Subcutaneous adipose tissue (tissue), 4 donors: ENCODE results near the gene ZBTB4. TPM values are rescaled to one million over a fixed set of nuclear protein-coding genes. Genes with fewer than 3 reads are reported as not detected.

Experiments used
- total RNA-seq, 4 donors: library from RNA; depleted of rRNA; stranded (reverse); fragments of >200 nt; gene quantifications; one replicate each; pipeline ENCODE4 v1.1.0, GENCODE V29; 2016
- TF ChIP-seq, protein P1 (sequence below): fragments of 450-650 bp; IDR thresholded peaks from one replicate; pipeline ENCODE4 v1.5.1; 2016; ENCODE audit warnings: low read depth, mild to moderate bottlenecking, control low read depth, antibody characterized with exemption, moderate library complexity

Gene ZBTB4
- total RNA-seq, 4 donors from 2014 or later = 34.2 to 58.0 (median 39.3) TPM

GRCh38 chr17:7417056-7417655 lies 62.3 kb downstream of the ZBTB4 start:
- TF ChIP-seq, protein P1, sequence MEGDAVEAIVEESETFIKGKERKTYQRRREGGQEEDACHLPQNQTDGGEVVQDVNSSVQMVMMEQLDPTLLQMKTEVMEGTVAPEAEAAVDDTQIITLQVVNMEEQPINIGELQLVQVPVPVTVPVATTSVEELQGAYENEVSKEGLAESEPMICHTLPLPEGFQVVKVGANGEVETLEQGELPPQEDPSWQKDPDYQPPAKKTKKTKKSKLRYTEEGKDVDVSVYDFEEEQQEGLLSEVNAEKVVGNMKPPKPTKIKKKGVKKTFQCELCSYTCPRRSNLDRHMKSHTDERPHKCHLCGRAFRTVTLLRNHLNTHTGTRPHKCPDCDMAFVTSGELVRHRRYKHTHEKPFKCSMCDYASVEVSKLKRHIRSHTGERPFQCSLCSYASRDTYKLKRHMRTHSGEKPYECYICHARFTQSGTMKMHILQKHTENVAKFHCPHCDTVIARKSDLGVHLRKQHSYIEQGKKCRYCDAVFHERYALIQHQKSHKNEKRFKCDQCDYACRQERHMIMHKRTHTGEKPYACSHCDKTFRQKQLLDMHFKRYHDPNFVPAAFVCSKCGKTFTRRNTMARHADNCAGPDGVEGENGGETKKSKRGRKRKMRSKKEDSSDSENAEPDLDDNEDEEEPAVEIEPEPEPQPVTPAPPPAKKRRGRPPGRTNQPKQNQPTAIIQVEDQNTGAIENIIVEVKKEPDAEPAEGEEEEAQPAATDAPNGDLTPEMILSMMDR = no peak

DNA sequence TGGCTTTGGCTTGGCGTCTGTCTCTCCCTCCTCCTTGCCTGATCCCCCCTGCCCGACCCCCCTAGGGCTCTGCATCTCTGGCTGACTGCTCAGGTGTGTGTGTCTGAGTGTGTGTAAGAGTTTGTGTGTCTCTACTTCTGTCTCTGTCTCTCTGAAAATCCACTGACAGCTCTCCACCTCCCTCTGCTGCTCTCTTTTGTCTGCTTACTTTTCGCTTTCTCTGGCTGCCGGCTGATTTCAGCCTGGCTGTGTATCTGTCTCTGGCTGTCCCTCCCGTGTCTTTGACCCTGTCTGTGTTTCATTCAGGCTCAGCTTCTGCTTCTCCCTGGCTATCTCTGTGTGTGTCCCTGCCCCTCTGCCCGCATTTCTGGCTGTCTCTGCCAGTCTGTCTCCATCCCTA lies 63.1 kb downstream of the ZBTB4 start:
- TF ChIP-seq, protein P1 = no peak

GRCh38 chr17:7415784-7416183 lies 63.6 kb downstream of the ZBTB4 start:
- TF ChIP-seq, protein P1 = no peak

DNA sequence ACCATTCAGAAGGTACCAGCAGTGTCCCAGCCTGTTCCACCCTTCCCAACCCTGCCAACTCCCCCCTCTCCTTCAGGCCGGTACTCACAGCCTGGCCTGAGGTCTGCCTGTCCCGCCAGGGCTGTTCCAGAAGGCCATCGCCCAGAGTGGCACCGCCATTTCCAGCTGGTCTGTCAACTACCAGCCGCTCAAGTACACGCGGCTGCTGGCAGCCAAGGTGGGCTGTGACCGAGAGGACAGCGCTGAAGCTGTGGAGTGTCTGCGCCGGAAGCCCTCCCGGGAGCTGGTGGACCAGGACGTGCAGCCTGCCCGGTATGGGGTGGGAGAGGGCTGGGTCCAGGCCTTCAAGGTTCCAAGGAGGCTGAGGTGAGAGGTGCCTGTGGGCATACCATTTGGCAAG lies 64.6 kb downstream of the ZBTB4 start:
- TF ChIP-seq, protein P1 = no peak

- TF ChIP-seq, protein P1 = no peak
These were observed 66.0 kb downstream of the ZBTB4 start for GRCh38 chr17:7413346-7413985.

DNA sequence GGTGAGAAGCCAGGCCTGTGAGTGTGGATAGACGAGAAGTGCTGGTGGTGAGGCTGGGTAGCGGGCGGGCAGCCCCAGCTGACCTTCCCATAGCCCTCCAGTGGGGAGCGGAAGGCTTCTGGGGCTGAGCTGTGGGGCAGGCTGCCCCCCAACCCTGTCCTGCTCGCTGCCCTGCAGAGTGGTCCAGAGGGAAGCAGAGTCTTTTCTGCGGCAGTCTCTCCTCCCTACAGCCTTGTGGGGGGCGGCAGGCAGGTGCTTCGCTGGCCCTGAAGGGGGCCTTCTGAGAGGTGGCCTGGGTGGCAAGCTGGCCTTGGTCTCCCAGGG lies 68.0 kb downstream of the ZBTB4 start:
- TF ChIP-seq, protein P1 = no peak

- TF ChIP-seq, protein P1 = no peak
These were observed 68.6 kb downstream of the ZBTB4 start for GRCh38 chr17:7410634-7411426.
